Astrocyte of the hippocampus (primary cell): Measurements from ENCODE around the gene CRADD.
"Not testable (repeated sequence)": the region's sequence is repeated elsewhere in the genome, so short reads cannot be mapped to it uniquely, and the experiment has no call there.

ENCODE experiments used
- DNase-seq: peaks from one replicate; pipeline ENCODE4 v3.0.0; 2011; ENCODE audit warnings: low read depth, low spot score

The CRADD gene

GRCh38 chr12:93870020-93870795, 193.0 kb downstream of the CRADD start:
- DNase-seq: no peak

GRCh38 chr12:93871566-93871965, 194.4 kb downstream of the CRADD start:
- DNase-seq: not testable (repeated sequence)

- no peak for DNase-seq
Measured at GRCh38 chr12:93873561-93873960, 196.4 kb downstream of the CRADD start.

- DNase-seq: no peak
Measured at GRCh38 chr12:93875157-93875556, 198.0 kb downstream of the CRADD start.

GRCh38 chr12:93876360-93876759, 199.2 kb downstream of the CRADD start:
- DNase-seq: no peak

- no peak for DNase-seq
Measured at GRCh38 chr12:93877446-93877845, 200.3 kb downstream of the CRADD start.

GRCh38 chr12:93879476-93880421, 202.6 kb downstream of the CRADD start:
- DNase-seq: peak; percentile 89

- no peak for DNase-seq
Measured at GRCh38 chr12:93880853-93881522, 203.8 kb downstream of the CRADD start.

- no peak for DNase-seq
Measured at GRCh38 chr12:93882763-93883162, 205.6 kb downstream of the CRADD start.

- DNase-seq: peak; percentile 67
Measured at GRCh38 chr12:93883436-93884154, 206.4 kb downstream of the CRADD start.

GRCh38 chr12:93884794-93885460, 207.8 kb downstream of the CRADD start:
- no peak for DNase-seq

- not testable (repeated sequence) for DNase-seq
Measured at GRCh38 chr12:93885973-93886532, 208.9 kb downstream of the CRADD start.

- peak; percentile 78 for DNase-seq
Measured at GRCh38 chr12:93886533-93887511, 209.6 kb downstream of the CRADD start.

- DNase-seq: no peak
Measured at GRCh38 chr12:93888964-93889363, 211.8 kb downstream of the CRADD start.

GRCh38 chr12:93889516-93890212, 212.5 kb downstream of the CRADD start:
- no peak for DNase-seq

- no peak for DNase-seq
Measured at GRCh38 chr12:93892423-93893268, 215.5 kb downstream of the CRADD start.

GRCh38 chr12:93894391-93895088, 217.4 kb downstream of the CRADD start:
- peak; percentile 80 for DNase-seq
